ENCODE data around the gene GPD2. TPM values are rescaled to one million over a fixed set of nuclear protein-coding genes. Genes with fewer than 3 reads are reported as not detected.

GPD2 gene
- total RNA-seq, 2 donors from 2014 or later = 26.6 to 95.3 TPM

DNA sequence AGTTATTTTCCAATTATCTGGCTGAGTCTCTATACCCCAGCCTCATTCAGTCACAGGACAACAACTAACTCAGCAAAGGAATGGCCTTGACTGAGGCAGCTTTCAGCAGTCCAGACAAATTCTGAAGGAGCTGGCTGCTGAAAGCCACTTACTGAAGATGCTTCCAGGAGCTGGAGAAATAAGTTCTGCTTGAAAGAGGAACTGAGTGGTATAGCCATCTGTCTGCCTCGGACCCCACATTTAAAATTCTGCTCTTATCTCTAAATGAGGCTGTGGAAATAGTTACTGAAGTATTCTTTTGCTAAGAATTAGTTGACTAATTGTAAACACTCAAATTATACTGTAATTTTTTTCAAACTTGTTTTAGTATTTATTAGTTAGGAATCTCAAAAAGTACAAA is 9.1 kb upstream of the GPD2 start:
- TF ChIP-seq, protein P1, sequence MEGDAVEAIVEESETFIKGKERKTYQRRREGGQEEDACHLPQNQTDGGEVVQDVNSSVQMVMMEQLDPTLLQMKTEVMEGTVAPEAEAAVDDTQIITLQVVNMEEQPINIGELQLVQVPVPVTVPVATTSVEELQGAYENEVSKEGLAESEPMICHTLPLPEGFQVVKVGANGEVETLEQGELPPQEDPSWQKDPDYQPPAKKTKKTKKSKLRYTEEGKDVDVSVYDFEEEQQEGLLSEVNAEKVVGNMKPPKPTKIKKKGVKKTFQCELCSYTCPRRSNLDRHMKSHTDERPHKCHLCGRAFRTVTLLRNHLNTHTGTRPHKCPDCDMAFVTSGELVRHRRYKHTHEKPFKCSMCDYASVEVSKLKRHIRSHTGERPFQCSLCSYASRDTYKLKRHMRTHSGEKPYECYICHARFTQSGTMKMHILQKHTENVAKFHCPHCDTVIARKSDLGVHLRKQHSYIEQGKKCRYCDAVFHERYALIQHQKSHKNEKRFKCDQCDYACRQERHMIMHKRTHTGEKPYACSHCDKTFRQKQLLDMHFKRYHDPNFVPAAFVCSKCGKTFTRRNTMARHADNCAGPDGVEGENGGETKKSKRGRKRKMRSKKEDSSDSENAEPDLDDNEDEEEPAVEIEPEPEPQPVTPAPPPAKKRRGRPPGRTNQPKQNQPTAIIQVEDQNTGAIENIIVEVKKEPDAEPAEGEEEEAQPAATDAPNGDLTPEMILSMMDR (IDR thresholded peaks at IDR 0.05) = no peak
- TF ChIP-seq POLR2AphosphoS5 (IDR thresholded peaks at IDR 0.05) (no peak), POLR2A (IDR thresholded peaks at IDR 0.05) (no peak)
- no peaks in the 10 kb centered on the region for H3K4me1 ChIP-seq (replicated peaks)
- intact Hi-C loops (cut with DNase I) = no loop called here
- WGBS = 79% methylated on average over 1 of the region's 1 CpG
- no peak for DNase-seq (ENCODE audit: low spot score)
- no peaks in the 10 kb centered on the region for H3K27me3 ChIP-seq (replicated peaks; ENCODE audit: insufficient read depth)
- H3K9me3 ChIP-seq = no peaks in the 10 kb centered on the region
- H3K4me3 ChIP-seq = no peak overlapping the region
- H3K36me3 ChIP-seq = no peaks in the 10 kb centered on the region
- H3K27ac ChIP-seq = no peak overlapping the region

DNA sequence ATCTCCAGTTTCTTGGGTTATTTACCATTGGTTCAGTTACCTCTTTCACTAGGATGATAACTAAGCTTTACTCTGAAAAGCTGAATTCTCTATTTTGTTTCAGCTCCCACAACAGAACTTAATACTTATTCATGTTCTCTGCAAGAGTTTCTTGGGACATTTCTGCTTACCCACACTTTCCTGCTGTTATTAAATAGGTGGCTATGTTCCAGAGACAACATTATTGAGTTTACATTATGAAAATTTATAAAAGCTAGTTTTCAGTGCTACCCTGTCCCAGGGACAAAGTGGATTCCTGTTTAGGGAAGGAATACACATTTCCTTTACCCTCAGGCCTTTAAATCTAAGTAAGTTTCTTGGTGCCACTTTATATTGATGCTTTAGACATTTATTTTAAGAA is 7.0 kb upstream of the GPD2 start:
- Histone ChIP-seq H3K27ac (peak overlapping the region; percentile 9 to 20), H3K36me3 (no peaks in the 10 kb centered on the region), H3K4me3 (no peak overlapping the region), H3K4me1 (replicated peaks) (no peaks in the 10 kb centered on the region), H3K27me3 (replicated peaks; ENCODE audit: insufficient read depth) (no peaks in the 10 kb centered on the region), H3K9me3 (no peaks in the 10 kb centered on the region)
- intact Hi-C loops (cut with DNase I) = no loop called here
- DNase-seq (ENCODE audit: low spot score) = no peak
- TF ChIP-seq POLR2AphosphoS5 (IDR thresholded peaks at IDR 0.05) (no peak), POLR2A (IDR thresholded peaks at IDR 0.05) (no peak)
- TF ChIP-seq, protein P1 (IDR thresholded peaks at IDR 0.05) = no peak

DNA sequence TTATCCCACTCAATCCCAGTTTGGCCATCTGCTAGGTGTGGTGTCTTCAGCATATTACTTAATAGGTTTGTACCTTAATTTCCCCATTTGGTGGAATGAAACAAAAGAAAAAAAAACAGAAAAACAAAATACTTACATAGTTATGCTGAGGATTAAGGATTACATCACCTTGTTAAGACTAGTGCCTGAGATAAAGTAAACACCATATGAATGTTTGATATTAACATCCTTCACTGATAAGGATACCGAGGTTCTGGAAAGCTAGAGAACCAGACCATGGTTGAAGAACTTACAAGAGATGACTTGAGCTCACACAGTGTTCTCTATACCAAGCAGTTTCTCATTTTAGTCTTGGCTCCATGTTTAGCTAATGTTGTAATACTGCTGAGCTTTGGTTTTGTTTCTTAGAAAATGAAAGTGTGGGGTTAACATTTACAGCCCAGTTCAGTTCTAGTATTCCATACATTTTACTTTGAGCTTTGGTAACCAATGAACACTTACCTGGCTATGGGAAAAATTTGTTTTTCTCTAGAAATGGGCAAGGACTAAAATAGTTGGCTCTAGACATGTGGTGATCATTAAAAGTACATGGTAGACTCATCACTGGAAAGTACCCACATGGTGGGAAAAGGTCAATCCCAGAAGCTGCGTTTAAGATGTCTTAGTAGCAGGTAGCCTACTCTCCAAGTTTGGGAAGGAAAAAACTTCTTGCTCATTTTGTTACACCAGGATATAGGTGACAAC is 5.8 kb upstream of the GPD2 start:
- H3K4me3 ChIP-seq = no peak overlapping the region
- intact Hi-C loops (cut with DNase I) = loop anchor here (10.0 kb wide), 1 partner anchor 144 kb away; no protein-coding TSS in a partner anchor
- TF ChIP-seq POLR2A (IDR thresholded peaks at IDR 0.05) = no peak
- H3K36me3 ChIP-seq = no peaks in the 10 kb centered on the region
- no peaks in the 10 kb centered on the region for H3K9me3 ChIP-seq
- no peaks in the 10 kb centered on the region for H3K27me3 ChIP-seq (replicated peaks; ENCODE audit: insufficient read depth)
- WGBS = 75% methylated on average over 2 of the region's 2 CpGs
- DNase-seq (ENCODE audit: low spot score) = no peak
- H3K27ac ChIP-seq = peak overlapping the region; percentile 9 to 26
- H3K4me1 ChIP-seq (replicated peaks) = no peaks in the 10 kb centered on the region

DNA sequence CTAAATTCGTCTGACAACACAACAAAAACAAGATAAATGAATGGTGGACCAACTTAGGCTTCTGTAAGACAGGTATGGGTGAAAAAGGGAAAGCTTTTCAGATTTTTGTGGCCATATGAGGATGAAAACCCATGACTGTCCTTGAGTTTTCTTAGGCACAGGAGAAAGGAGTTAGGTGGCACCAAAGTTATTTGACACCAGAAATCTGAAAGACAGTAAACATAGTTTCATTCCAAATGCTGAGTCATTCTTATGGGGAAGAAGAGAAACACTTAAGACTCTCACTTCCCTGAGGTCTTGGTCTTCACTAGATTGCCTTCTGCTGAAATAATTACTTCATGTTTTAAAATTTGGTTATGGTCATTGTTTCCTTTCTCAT is 5.2 kb upstream of the GPD2 start:
- H3K27me3 ChIP-seq (replicated peaks; ENCODE audit: insufficient read depth) = no peaks in the 10 kb centered on the region
- H3K9me3 ChIP-seq = no peaks in the 10 kb centered on the region
- peak overlapping the region; percentile 9 to 26 for H3K27ac ChIP-seq
- H3K4me1 ChIP-seq (replicated peaks) = no peaks in the 10 kb centered on the region
- intact Hi-C loops (cut with DNase I) = loop anchor here (10.0 kb wide), 1 partner anchor 144 kb away; no protein-coding TSS in a partner anchor
- WGBS = 85% methylated on average over 1 of the region's 1 CpG
- no peak for DNase-seq (ENCODE audit: low spot score)
- no peak overlapping the region for H3K4me3 ChIP-seq
- H3K36me3 ChIP-seq = no peaks in the 10 kb centered on the region
- TF ChIP-seq POLR2A (IDR thresholded peaks at IDR 0.05) (no peak), POLR2AphosphoS5 (IDR thresholded peaks at IDR 0.05) (peak; percentile 75)
- TF ChIP-seq, protein P1 (IDR thresholded peaks at IDR 0.05) = no peak

DNA sequence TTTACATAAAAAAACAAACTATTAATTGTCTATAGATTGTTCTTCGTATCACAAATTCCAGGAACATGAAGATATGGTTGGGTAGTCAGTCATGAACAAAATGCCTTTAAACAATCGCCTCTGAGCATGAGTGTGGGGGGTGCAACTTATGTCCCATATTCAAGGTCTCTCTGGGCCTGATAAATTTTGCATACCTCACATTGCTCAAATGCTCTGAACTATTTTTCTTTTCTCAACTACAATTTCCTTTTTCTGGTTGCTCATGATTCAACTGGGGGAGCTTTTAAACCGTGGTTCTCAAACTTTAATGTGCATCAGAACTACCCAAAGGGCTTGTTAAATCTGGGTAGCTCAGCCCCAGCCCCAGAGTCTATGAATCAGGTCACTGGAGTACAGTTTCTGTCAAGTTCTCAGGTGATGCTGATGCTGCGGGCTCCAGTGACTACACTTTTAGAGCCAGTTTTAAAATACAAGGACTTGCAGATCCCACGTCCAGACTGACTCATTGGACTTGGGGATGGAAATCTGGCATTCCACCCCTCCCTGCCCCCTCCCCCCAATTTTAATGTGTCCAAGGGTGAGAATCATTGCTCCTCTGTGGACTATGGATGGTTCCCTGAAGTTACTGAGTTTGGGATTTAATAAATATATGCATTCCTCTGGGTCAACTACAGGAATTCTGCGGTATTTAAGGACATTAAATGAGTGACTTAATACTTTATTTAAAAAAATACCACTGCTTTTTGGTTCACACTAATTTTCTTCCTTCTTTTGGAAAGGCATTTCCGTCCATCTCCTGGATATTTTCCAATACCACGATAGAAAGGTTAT is 1.5 kb upstream of the GPD2 start:
- H3K9me3 ChIP-seq = no peaks in the 10 kb centered on the region
- WGBS = 70% methylated on average over 8 of the region's 8 CpGs
- no peaks in the 10 kb centered on the region for H3K4me1 ChIP-seq (replicated peaks)
- no peak overlapping the region for H3K4me3 ChIP-seq
- no peak for DNase-seq (ENCODE audit: low spot score)
- TF ChIP-seq, protein P1 (IDR thresholded peaks at IDR 0.05) = no peak
- TF ChIP-seq POLR2A (IDR thresholded peaks at IDR 0.05) = no peak
- TF ChIP-seq POLR2AphosphoS5 (IDR thresholded peaks at IDR 0.05) = no peak
- peak overlapping the region; percentile 97 to 99 for H3K27ac ChIP-seq
- no peaks in the 10 kb centered on the region for H3K36me3 ChIP-seq
- intact Hi-C loops (cut with DNase I) = loop anchor here (5.0 to 10.0 kb wide), 2 partner anchors 102 to 140 kb away; partner anchors contain the start of gene NR4A2
- no peaks in the 10 kb centered on the region for H3K27me3 ChIP-seq (replicated peaks; ENCODE audit: insufficient read depth)

Measured in prostate gland (tissue), 2 donors.